ENCODE measurements around the gene CDC34. TPM values are rescaled to one million over a fixed set of nuclear protein-coding genes. Genes with fewer than 3 reads are reported as not detected.

CDC34 gene
- total and polyA plus RNA-seq, 9 of the 15 experiments (the other 6 are each of a cell fraction or from before 2014, with no cell fraction given), result 0.80 to 203 (median 65.5) TPM

DNA sequence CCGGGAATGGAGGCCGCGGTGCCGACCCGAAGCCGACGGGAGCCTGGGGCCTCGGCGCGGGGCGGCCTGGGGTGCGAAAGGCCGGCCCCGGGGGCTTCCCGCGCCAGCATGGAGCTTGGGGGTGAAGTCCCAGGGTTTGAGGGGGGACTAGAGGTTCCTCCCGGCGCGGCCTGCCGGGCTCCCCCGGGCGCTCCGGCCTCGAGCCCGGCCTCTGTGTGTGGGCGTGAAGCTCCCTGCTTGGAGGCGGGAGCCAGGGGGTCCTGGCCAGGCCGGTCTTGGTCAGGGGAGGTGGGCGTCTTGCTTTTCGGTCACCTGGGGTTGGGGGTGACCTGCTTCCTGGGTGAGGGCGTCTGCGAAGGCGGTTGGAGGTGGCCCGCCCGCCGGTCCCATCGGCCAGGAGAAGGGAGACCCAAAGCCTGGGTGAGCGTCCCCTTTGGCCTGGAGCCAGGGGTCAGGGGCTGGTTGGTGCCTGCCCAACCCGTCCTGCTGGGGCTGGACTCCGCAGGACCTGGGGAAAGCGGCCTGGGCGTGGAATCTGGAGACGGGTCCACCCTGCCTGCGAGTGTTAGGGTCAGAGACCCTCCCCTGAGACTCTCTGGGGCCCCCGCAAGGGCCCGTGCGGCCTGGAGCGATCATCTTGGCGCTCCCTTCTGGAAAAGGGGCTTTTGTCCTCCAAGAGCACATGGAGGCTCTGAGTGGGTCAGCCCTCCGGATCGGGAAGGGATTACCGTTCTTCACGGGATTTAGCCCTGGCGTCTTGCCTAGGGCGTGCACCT, 41.4 kb downstream of the CDC34 start (continued):
- no peak for TF ChIP-seq ATF3 (IDR thresholded peaks at IDR 0.05)
- TF ChIP-seq ATF3 (CRISPR knock-in tag; conservative IDR thresholded peaks at IDR 0.05), result no peak
- TF ChIP-seq YY1 (IDR thresholded peaks at IDR 0.05; ENCODE audit: borderline replicate concordance in 1 of 3, control insufficient read depth in 1 of 3, extremely low read depth in 1 of 3, insufficient read depth in 3 of 3, insufficient read length in 1 of 3, insufficient replicate concordance in 2 of 3, low read depth in 1 of 3, low read length in 2 of 3), result no peak
- no peak for TF ChIP-seq BRF1 (IDR thresholded peaks at IDR 0.05; ENCODE audit: borderline replicate concordance, extremely low read depth, insufficient read length)
- TF ChIP-seq GATAD2A (IDR thresholded peaks at IDR 0.05), result no peak
- no peak for TF ChIP-seq ETS2 (tag; IDR thresholded peaks at IDR 0.05; ENCODE audit: borderline replicate concordance, poor library complexity, severe bottlenecking)
- TF ChIP-seq ZBTB5 (IDR thresholded peaks at IDR 0.05), result no peak
- no peak for TF ChIP-seq SMAD3 (CRISPR knock-in tag; conservative IDR thresholded peaks at IDR 0.05)
- peak; percentile 64 for TF ChIP-seq CCNT2 (IDR thresholded peaks at IDR 0.05; ENCODE audit: borderline replicate concordance, extremely low read depth, insufficient read length, low read depth, low read length)
- TF ChIP-seq TRIM28 (IDR thresholded peaks at IDR 0.05), result no peak
- TF ChIP-seq, protein P1, sequence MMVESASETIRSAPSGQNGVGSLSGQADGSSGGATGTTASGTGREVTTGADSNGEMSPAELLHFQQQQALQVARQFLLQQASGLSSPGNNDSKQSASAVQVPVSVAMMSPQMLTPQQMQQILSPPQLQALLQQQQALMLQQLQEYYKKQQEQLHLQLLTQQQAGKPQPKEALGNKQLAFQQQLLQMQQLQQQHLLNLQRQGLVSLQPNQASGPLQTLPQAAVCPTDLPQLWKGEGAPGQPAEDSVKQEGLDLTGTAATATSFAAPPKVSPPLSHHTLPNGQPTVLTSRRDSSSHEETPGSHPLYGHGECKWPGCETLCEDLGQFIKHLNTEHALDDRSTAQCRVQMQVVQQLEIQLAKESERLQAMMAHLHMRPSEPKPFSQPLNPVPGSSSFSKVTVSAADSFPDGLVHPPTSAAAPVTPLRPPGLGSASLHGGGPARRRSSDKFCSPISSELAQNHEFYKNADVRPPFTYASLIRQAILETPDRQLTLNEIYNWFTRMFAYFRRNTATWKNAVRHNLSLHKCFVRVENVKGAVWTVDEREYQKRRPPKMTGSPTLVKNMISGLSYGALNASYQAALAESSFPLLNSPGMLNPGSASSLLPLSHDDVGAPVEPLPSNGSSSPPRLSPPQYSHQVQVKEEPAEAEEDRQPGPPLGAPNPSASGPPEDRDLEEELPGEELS (CRISPR knock-in tag; IDR thresholded peaks at IDR 0.05; ENCODE audit: borderline replicate concordance), result 0 out of 2 replicates have a peak, but pooled peaks have one; percentile 48
- TF ChIP-seq, protein P2, sequence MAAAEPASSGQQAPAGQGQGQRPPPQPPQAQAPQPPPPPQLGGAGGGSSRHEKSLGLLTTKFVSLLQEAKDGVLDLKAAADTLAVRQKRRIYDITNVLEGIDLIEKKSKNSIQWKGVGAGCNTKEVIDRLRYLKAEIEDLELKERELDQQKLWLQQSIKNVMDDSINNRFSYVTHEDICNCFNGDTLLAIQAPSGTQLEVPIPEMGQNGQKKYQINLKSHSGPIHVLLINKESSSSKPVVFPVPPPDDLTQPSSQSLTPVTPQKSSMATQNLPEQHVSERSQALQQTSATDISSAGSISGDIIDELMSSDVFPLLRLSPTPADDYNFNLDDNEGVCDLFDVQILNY (CRISPR knock-in tag; IDR thresholded peaks at IDR 0.05), result no peak
- TF ChIP-seq, protein P3, sequence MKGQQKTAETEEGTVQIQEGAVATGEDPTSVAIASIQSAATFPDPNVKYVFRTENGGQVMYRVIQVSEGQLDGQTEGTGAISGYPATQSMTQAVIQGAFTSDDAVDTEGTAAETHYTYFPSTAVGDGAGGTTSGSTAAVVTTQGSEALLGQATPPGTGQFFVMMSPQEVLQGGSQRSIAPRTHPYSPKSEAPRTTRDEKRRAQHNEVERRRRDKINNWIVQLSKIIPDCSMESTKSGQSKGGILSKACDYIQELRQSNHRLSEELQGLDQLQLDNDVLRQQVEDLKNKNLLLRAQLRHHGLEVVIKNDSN (CRISPR knock-in tag; IDR thresholded peaks at IDR 0.05), result no peak
- TF ChIP-seq ETV5 (CRISPR knock-in tag; IDR thresholded peaks at IDR 0.05; ENCODE audit: low read depth), result no peak
- no peak for TF ChIP-seq RBM17 (IDR thresholded peaks at IDR 0.05; ENCODE audit: borderline replicate concordance, low read depth, low read length)
- TF ChIP-seq ZFP30 (CRISPR knock-in tag; IDR thresholded peaks at IDR 0.05; ENCODE audit: borderline replicate concordance), result no peak
- no peak for TF ChIP-seq YBX1 (IDR thresholded peaks at IDR 0.05)
- no peak for TF ChIP-seq FUS (optimal IDR thresholded peaks at IDR 0.05; ENCODE audit: low read depth, low read length)
- no peak for TF ChIP-seq HDAC3 (IDR thresholded peaks at IDR 0.05; ENCODE audit: borderline replicate concordance, partially characterized antibody)
- no peak for TF ChIP-seq ZNF184 (CRISPR knock-in tag; IDR thresholded peaks at IDR 0.05)

Measured in K562 (cell line).